ENCODE results near the gene EDC4. TPM values are rescaled to one million over a fixed set of nuclear protein-coding genes. Genes with fewer than 3 reads are reported as not detected.

EDC4 gene
- total and polyA plus RNA-seq, 2 of the 13 experiments (the other 11 are each of a cell fraction or from before 2014, with no cell fraction given): 51.4 to 59.1 TPM

GRCh38 chr16:67872631-67873434 is at the start of gene EDC4 (continued):
- TF ChIP-seq MTERF4 (CRISPR knock-in tag; IDR thresholded peaks at IDR 0.05): peak; percentile 81; the same call in 1 of the 2 replicates
- TF ChIP-seq ZSCAN31 (CRISPR knock-in tag; IDR thresholded peaks at IDR 0.05; ENCODE audit: low read depth): peak; percentile 99
- peak; percentile 82; the same call in 1 of the 2 replicates for TF ChIP-seq FOXK1 (CRISPR knock-in tag; IDR thresholded peaks at IDR 0.05; ENCODE audit: borderline replicate concordance, low read depth)
- TF ChIP-seq ZNF281 (CRISPR knock-in tag; IDR thresholded peaks at IDR 0.05; ENCODE audit: borderline replicate concordance): peak; percentile 53; the same call in 1 of the 2 replicates
- TF ChIP-seq HOXD1 (CRISPR knock-in tag; IDR thresholded peaks at IDR 0.05): peak; percentile 82
- peak; percentile 67; the same call in 1 of the 2 replicates for TF ChIP-seq ZNF30 (CRISPR knock-in tag; IDR thresholded peaks at IDR 0.05)
- peak in 1 of 2 experiments; percentile 39; a peak in 1 of 4 replicates for TF ChIP-seq REST (IDR thresholded peaks at IDR 0.05; ENCODE audit: borderline replicate concordance in 1 of 2, low read depth in 1 of 2, low read length in 2 of 2)
- TF ChIP-seq DMTF1 (CRISPR knock-in tag; IDR thresholded peaks at IDR 0.05): 0 out of 2 replicates have a peak, but pooled peaks have one; percentile 73
- TF ChIP-seq NFIB (CRISPR knock-in tag; IDR thresholded peaks at IDR 0.05; ENCODE audit: borderline replicate concordance): peak; percentile 83; the same call in 1 of the 2 replicates
- TF ChIP-seq ELF4 (CRISPR knock-in tag; IDR thresholded peaks at IDR 0.05; ENCODE audit: borderline replicate concordance): 0 out of 2 replicates have a peak, but pooled peaks have one; percentile 54
- TF ChIP-seq ZFYVE20 (CRISPR knock-in tag; IDR thresholded peaks at IDR 0.05; ENCODE audit: borderline replicate concordance, low read depth): no peak
- no peak for TF ChIP-seq NPAS2 (CRISPR knock-in tag; IDR thresholded peaks at IDR 0.05; ENCODE audit: borderline replicate concordance)
- TF ChIP-seq NFRKB (IDR thresholded peaks at IDR 0.05): no peak
- peak; percentile 83 for TF ChIP-seq RAD21 (CRISPR knock-in tag; IDR thresholded peaks at IDR 0.05)
